CD4-positive, alpha-beta T cell (primary cell): Measurements from ENCODE around the gene IFNGR1. TPM values are rescaled to one million over a fixed set of nuclear protein-coding genes. Genes with fewer than 3 reads are reported as not detected.

ENCODE experiments used
- ATAC-seq: fragments of 200-7000 bp; cut with Tn5 transposase; one replicate; pipeline ENCODE4 v1.10.0; 2022; ENCODE audit warnings: mild to moderate bottlenecking; ENCODE audit not compliant: poor library complexity
- CTCF ChIA-PET: fragments of 350-600 bp; sonication (Branson Sonifier 250); formaldehyde crosslinking; loops from one replicate; lab custom pipeline; 2021; ENCODE audit warnings: antibody characterized with exemption, inconsistent platforms; lab: Charles Lee
- POLR2A ChIA-PET: fragments of 350-600 bp; sonication (Branson Sonifier 250); formaldehyde crosslinking; loops from one replicate; lab custom pipeline; 2021; ENCODE audit warnings: antibody characterized with exemption, inconsistent platforms; lab: Charles Lee
- DNase-seq, 14 experiments: peaks; one replicate each; pipeline ENCODE4 v3.0.0-alpha.2; 2013 to 2020; ENCODE audit warnings: mixed read lengths in 2 of 14
- H3K27ac ChIP-seq, 2 donors: one replicate each; pipeline versions ENCODE4 v1.5.1 to v1.7.0; 2013; ENCODE audit warnings: low read length in 2 of 2, low read depth in 1 of 2, mild to moderate bottlenecking in 1 of 2
- H3K27me3 ChIP-seq, 2 experiments: 1 replicate in 1 of 2; 2 replicates in 1 of 2; pipeline versions ENCODE4 v1.6.1 to v1.7.0; 2013; ENCODE audit warnings: low read length in 2 of 2, control low read depth in 1 of 2, mild to moderate bottlenecking in 1 of 2, moderate library complexity in 1 of 2; ENCODE audit not compliant: insufficient read depth in 2 of 2, control insufficient read depth in 1 of 2
- H3K36me3 ChIP-seq: one replicate; pipeline ENCODE4 v1.6.1; 2013; ENCODE audit warnings: low read length, control low read depth; ENCODE audit not compliant: insufficient read depth
- H3K4me1 ChIP-seq: one replicate; pipeline ENCODE4 v1.6.1; 2013; ENCODE audit warnings: low read length, control low read depth; ENCODE audit not compliant: insufficient read depth
- H3K4me3 ChIP-seq: one replicate; pipeline ENCODE4 v1.5.1; 2013; ENCODE audit warnings: mild to moderate bottlenecking, low read length, moderate library complexity
- H3K9me3 ChIP-seq, 2 experiments: 1 replicate in 1 of 2; 2 replicates in 1 of 2; pipeline versions ENCODE4 v1.6.1 to v1.7.0; 2013; ENCODE audit warnings: low read length in 2 of 2, mild to moderate bottlenecking in 2 of 2, control low read depth in 1 of 2, moderate library complexity in 1 of 2; ENCODE audit not compliant: control insufficient read depth in 1 of 2, insufficient read depth in 1 of 2
- H3K27ac Mint-ChIP-seq: one replicate; pipeline ENCODE4 v1.8.0; 2020; ENCODE audit warnings: mixed read lengths
- H3K27me3 Mint-ChIP-seq: one replicate; pipeline ENCODE4 v1.8.0; 2021; ENCODE audit warnings: mixed read lengths
- H3K36me3 Mint-ChIP-seq: one replicate; pipeline ENCODE4 v1.8.0; 2021; ENCODE audit warnings: low read depth, mixed read lengths
- H3K4me1 Mint-ChIP-seq: one replicate; pipeline ENCODE4 v1.8.0; 2021; ENCODE audit warnings: low read depth, mixed read lengths
- H3K4me3 Mint-ChIP-seq: one replicate; pipeline ENCODE4 v1.8.0; 2020; ENCODE audit warnings: mild to moderate bottlenecking, mixed read lengths
- H3K9me3 Mint-ChIP-seq: one replicate; pipeline ENCODE4 v1.8.0; 2020; ENCODE audit warnings: mixed read lengths
- intact Hi-C, 2 experiments: fragments of 100-400 bp; cut with DNase I in 1 of 2; cut with micrococcal nuclease in 1 of 2; formaldehyde crosslinking; loops; one replicate each; pipeline versions ENCODE4 v1.15.1 to v1.9.0; 2023 to 2025; cut with DNase I, micrococcal nuclease
- total RNA-seq, 174 experiments: library from RNA in 2 of 174; stranded (reverse) in 2 of 174; gene quantifications; one replicate each; pipeline ENCODE4 v1.2.3 and lab custom pipeline; 2021 to 2026
- TF ChIP-seq, protein P1 (sequence below): fragments of 200-600 bp; IDR thresholded peaks from one replicate; pipeline ENCODE4 v1.8.0; 2022; ENCODE audit warnings: antibody characterized with exemption, mild to moderate bottlenecking

IFNGR1 gene
- total RNA-seq, 2 experiments from 2014 or later: 81.7 to 84.3 TPM

DNA sequence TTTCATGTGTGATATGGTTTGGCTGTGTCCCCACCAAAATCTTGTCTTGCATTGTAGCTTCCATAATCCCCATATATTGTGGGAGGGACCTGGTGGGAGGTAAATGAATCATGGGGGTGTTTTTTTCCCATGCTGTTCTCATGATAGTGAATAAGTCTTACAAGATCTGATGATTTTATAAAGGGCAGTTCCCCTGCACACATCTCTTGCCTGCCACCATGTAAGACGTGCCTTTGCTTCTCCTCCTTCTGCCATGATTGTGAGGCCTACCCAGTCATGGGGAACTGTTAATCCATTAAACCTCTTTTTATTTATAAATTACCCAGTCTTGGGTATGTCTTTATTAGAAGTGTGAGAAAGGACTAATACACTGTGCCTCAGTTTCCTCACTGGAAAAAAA, 41.6 kb downstream of the IFNGR1 start:
- Histone ChIP-seq H3K27ac (no peak overlapping the region), H3K36me3 (no peaks in the 10 kb centered on the region), H3K27me3 (no peaks in the 10 kb centered on the region), H3K9me3 (peaks cover 0 to 22% of the 10 kb centered on the region in 2 experiments), H3K4me1 (no peaks in the 10 kb centered on the region), H3K4me3 (no peak overlapping the region)
- ATAC-seq (no peak), DNase-seq (no peak)
- intact Hi-C loops: no loop called here
- no peaks in the 10 kb centered on the region for H3K4me1 Mint-ChIP-seq
- H3K36me3 Mint-ChIP-seq: no peaks in the 10 kb centered on the region
- no peak overlapping the region for H3K27ac Mint-ChIP-seq
- no peak overlapping the region for H3K4me3 Mint-ChIP-seq
- H3K9me3 Mint-ChIP-seq: peaks cover 8% of the 10 kb centered on the region
- ChIA-PET CTCF (no interaction called here), POLR2A (no interaction called here)
- TF ChIP-seq, protein P1, sequence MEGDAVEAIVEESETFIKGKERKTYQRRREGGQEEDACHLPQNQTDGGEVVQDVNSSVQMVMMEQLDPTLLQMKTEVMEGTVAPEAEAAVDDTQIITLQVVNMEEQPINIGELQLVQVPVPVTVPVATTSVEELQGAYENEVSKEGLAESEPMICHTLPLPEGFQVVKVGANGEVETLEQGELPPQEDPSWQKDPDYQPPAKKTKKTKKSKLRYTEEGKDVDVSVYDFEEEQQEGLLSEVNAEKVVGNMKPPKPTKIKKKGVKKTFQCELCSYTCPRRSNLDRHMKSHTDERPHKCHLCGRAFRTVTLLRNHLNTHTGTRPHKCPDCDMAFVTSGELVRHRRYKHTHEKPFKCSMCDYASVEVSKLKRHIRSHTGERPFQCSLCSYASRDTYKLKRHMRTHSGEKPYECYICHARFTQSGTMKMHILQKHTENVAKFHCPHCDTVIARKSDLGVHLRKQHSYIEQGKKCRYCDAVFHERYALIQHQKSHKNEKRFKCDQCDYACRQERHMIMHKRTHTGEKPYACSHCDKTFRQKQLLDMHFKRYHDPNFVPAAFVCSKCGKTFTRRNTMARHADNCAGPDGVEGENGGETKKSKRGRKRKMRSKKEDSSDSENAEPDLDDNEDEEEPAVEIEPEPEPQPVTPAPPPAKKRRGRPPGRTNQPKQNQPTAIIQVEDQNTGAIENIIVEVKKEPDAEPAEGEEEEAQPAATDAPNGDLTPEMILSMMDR: no peak
- H3K27me3 Mint-ChIP-seq: peaks cover 5% of the 10 kb centered on the region

DNA sequence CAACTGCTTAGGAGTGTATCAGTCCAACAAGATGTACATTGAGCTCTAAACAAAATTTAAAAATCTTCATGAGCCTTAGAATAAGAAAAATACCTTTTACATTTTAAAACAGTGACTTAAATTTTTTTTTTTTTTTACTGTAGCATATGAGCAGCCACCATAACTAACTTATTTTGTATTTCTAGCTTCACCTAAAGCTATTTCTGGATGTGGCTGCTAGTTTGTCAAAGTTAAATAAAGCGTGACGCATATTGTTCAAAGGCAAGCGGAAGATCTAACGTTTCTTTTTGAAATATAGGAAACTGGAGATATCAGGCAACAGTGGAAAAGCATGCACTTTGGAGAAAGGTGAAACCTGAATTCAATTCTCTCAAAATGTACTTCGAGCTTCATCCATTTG, 42.5 kb downstream of the IFNGR1 start:
- intact Hi-C loops: no loop called here
- CTCF ChIA-PET: no interaction called here

DNA sequence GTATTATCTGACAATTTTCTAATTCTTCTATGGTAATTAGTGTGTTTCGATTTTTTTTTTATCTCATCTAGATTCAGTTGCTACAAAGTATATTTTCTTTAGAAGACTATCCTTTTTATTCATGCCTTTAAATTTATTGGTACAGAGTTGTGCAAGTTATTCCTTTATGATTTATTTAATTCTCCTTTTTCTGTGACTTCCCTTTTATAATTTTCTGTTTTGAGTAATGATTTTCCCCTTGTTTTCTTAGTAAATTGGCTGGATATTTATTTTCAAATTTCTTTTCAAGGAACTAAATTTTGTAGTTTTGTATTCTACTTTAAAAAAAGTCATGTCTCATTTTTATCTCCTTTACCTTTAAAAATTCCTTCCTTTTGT, 43.3 kb downstream of the IFNGR1 start:
- Histone ChIP-seq H3K4me1 (no peaks in the 10 kb centered on the region), H3K27me3 (no peaks in the 10 kb centered on the region), H3K4me3 (no peak overlapping the region), H3K9me3 (peaks cover 0 to 6% of the 10 kb centered on the region in 2 experiments), H3K27ac (no peak overlapping the region), H3K36me3 (no peaks in the 10 kb centered on the region)
- POLR2A ChIA-PET: no interaction called here
- Mint-ChIP-seq H3K27me3 (peaks cover 5% of the 10 kb centered on the region), H3K36me3 (no peaks in the 10 kb centered on the region), H3K27ac (no peak overlapping the region), H3K4me3 (no peak overlapping the region), H3K9me3 (peaks cover 4% of the 10 kb centered on the region), H3K4me1 (peaks cover 3% of the 10 kb centered on the region)
- TF ChIP-seq, protein P1: no peak
- CTCF ChIA-PET: no interaction called here
- no peak for ATAC-seq
- intact Hi-C loops: no loop called here
- no peak for DNase-seq

More for the DNA sequence above, 42.5 kb downstream of the IFNGR1 start:
- no peaks in the 10 kb centered on the region for H3K36me3 ChIP-seq
- no peaks in the 10 kb centered on the region for H3K27me3 ChIP-seq
- H3K36me3 Mint-ChIP-seq: no peaks in the 10 kb centered on the region
- H3K4me3 Mint-ChIP-seq: no peak overlapping the region
- H3K9me3 ChIP-seq: peaks cover 0 to 14% of the 10 kb centered on the region in 2 experiments
- peaks cover 5% of the 10 kb centered on the region for H3K9me3 Mint-ChIP-seq
- POLR2A ChIA-PET: no interaction called here
- ATAC-seq (no peak), DNase-seq (no peak)
- peaks cover 5% of the 10 kb centered on the region for H3K27me3 Mint-ChIP-seq
- H3K4me1 ChIP-seq: no peaks in the 10 kb centered on the region
- H3K27ac ChIP-seq: no peak overlapping the region
- H3K27ac Mint-ChIP-seq: no peak overlapping the region
- TF ChIP-seq, protein P1: no peak
- no peaks in the 10 kb centered on the region for H3K4me1 Mint-ChIP-seq
- no peak overlapping the region for H3K4me3 ChIP-seq
